ENCODE measurements around the gene ROPN1L.

Gene ROPN1L

GRCh38 chr5:10411336-10411735, 30.3 kb upstream of the ROPN1L start:
- Histone ChIP-seq H3K36me3 (replicated peaks in 1 of 2; ENCODE audit: control insufficient read depth in 2 of 2, insufficient read depth in 2 of 2, low read length in 2 of 2) (peaks cover 39 to 100% of the 10 kb centered on the region in 2 donors), H3K4me2 (ENCODE audit: insufficient read depth, low read length, poor library complexity, severe bottlenecking) (no peak overlapping the region), H3K9me3 (replicated peaks in 1 of 2; ENCODE audit: control insufficient read depth in 2 of 2, insufficient read depth in 1 of 2, low read depth in 1 of 2, low read length in 2 of 2) (peaks cover 0 to under 1% of the 10 kb centered on the region in 2 donors), H3K4me3 (ENCODE audit: low read length in 2 of 2) (no peak overlapping the region), H3K79me1 (ENCODE audit: low read depth, low read length) (no peaks in the 10 kb centered on the region), H3K27ac (replicated peaks; ENCODE audit: low read length) (no peak overlapping the region), H2BK5ac (ENCODE audit: low read length) (no peak overlapping the region), H3K4me1 (ENCODE audit: control insufficient read depth in 2 of 2, insufficient read depth in 1 of 2, low read depth in 1 of 2, low read length in 2 of 2) (no peaks in the 10 kb centered on the region), H3K23ac (ENCODE audit: low read depth, low read length, poor library complexity) (no peak overlapping the region), H4K8ac (ENCODE audit: low read depth, low read length) (no peak overlapping the region), H2BK15ac (ENCODE audit: low read length) (no peak overlapping the region), H2AFZ (ENCODE audit: low read length) (no peak overlapping the region), H3K18ac (ENCODE audit: low read length) (no peak overlapping the region), H3K14ac (ENCODE audit: low read length) (no peak overlapping the region), H3K4ac (ENCODE audit: low read length) (no peak overlapping the region), H2BK12ac (ENCODE audit: low read length) (no peak overlapping the region), H3K27me3 (ENCODE audit: control insufficient read depth in 3 of 3, insufficient read depth in 3 of 3, low read depth in 1 of 3, low read length in 3 of 3) (no peaks in the 10 kb centered on the region), H4K91ac (ENCODE audit: low read depth, low read length, poor library complexity) (no peak overlapping the region), H2AK5ac (ENCODE audit: low read depth, low read length) (no peak overlapping the region), H3K9ac (ENCODE audit: low read depth, low read length, poor library complexity) (no peak overlapping the region), H2BK120ac (ENCODE audit: low read depth, low read length) (no peak overlapping the region)
- no peak for DNase-seq (ENCODE audit: low spot score)
- no CpG with 5 or more reads among the region's 5 CpGs for WGBS, 2 donors (ENCODE audit: extremely low coverage in 2 of 2, insufficient read length in 2 of 2, insufficient replicate concordance in 1 of 2)

- Histone ChIP-seq H3K9ac (ENCODE audit: low read depth, low read length, poor library complexity) (no peak overlapping the region), H3K4me3 (ENCODE audit: low read length in 2 of 2) (no peak overlapping the region), H3K79me1 (ENCODE audit: low read depth, low read length) (no peaks in the 10 kb centered on the region), H4K91ac (ENCODE audit: low read depth, low read length, poor library complexity) (no peak overlapping the region), H3K4ac (ENCODE audit: low read length) (no peak overlapping the region), H3K4me2 (ENCODE audit: insufficient read depth, low read length, poor library complexity, severe bottlenecking) (no peak overlapping the region), H3K27ac (replicated peaks; ENCODE audit: low read length) (no peak overlapping the region), H2BK5ac (ENCODE audit: low read length) (no peak overlapping the region), H3K14ac (ENCODE audit: low read length) (no peak overlapping the region), H3K9me3 (replicated peaks in 1 of 2; ENCODE audit: control insufficient read depth in 2 of 2, insufficient read depth in 1 of 2, low read depth in 1 of 2, low read length in 2 of 2) (no peaks in the 10 kb centered on the region), H3K23ac (ENCODE audit: low read depth, low read length, poor library complexity) (no peak overlapping the region), H4K8ac (ENCODE audit: low read depth, low read length) (no peak overlapping the region), H3K36me3 (replicated peaks in 1 of 2; ENCODE audit: control insufficient read depth in 2 of 2, insufficient read depth in 2 of 2, low read length in 2 of 2) (peaks cover 50 to 100% of the 10 kb centered on the region in 2 donors), H3K27me3 (ENCODE audit: control insufficient read depth in 3 of 3, insufficient read depth in 3 of 3, low read depth in 1 of 3, low read length in 3 of 3) (no peaks in the 10 kb centered on the region), H2AFZ (ENCODE audit: low read length) (no peak overlapping the region), H2BK15ac (ENCODE audit: low read length) (no peak overlapping the region), H2BK12ac (ENCODE audit: low read length) (no peak overlapping the region), H3K4me1 (ENCODE audit: control insufficient read depth in 2 of 2, insufficient read depth in 1 of 2, low read depth in 1 of 2, low read length in 2 of 2) (no peaks in the 10 kb centered on the region), H2AK5ac (ENCODE audit: low read depth, low read length) (no peak overlapping the region), H2BK120ac (ENCODE audit: low read depth, low read length) (no peak overlapping the region), H3K18ac (ENCODE audit: low read length) (no peak overlapping the region)
- no CpG with 5 or more reads among the region's 3 CpGs for WGBS, 2 donors (ENCODE audit: extremely low coverage in 2 of 2, insufficient read length in 2 of 2, insufficient replicate concordance in 1 of 2)
- no peak for DNase-seq (ENCODE audit: low spot score)
Measured at GRCh38 chr5:10416868-10417267, 24.8 kb upstream of the ROPN1L start.

- H2BK15ac ChIP-seq (ENCODE audit: low read length), result no peak overlapping the region
- no peak overlapping the region for H3K14ac ChIP-seq (ENCODE audit: low read length)
- DNase-seq (ENCODE audit: low spot score), result no peak
- H3K79me1 ChIP-seq (ENCODE audit: low read depth, low read length), result no peaks in the 10 kb centered on the region
- no peak overlapping the region for H2BK120ac ChIP-seq (ENCODE audit: low read depth, low read length)
- H3K27ac ChIP-seq (replicated peaks; ENCODE audit: low read length), result no peak overlapping the region
- no peak overlapping the region for H3K18ac ChIP-seq (ENCODE audit: low read length)
- no peaks in the 10 kb centered on the region for H3K27me3 ChIP-seq (ENCODE audit: control insufficient read depth in 3 of 3, insufficient read depth in 3 of 3, low read depth in 1 of 3, low read length in 3 of 3)
- no peak overlapping the region for H3K4me2 ChIP-seq (ENCODE audit: insufficient read depth, low read length, poor library complexity, severe bottlenecking)
- H3K4ac ChIP-seq (ENCODE audit: low read length), result no peak overlapping the region
- no peak overlapping the region for H3K9ac ChIP-seq (ENCODE audit: low read depth, low read length, poor library complexity)
- no peak overlapping the region for H2BK5ac ChIP-seq (ENCODE audit: low read length)
- H2AK5ac ChIP-seq (ENCODE audit: low read depth, low read length), result no peak overlapping the region
- no peak overlapping the region for H2BK12ac ChIP-seq (ENCODE audit: low read length)
- H3K9me3 ChIP-seq (replicated peaks in 1 of 2; ENCODE audit: control insufficient read depth in 2 of 2, insufficient read depth in 1 of 2, low read depth in 1 of 2, low read length in 2 of 2), result no peaks in the 10 kb centered on the region
- H3K4me3 ChIP-seq (ENCODE audit: low read length in 2 of 2), result no peak overlapping the region
- H2AFZ ChIP-seq (ENCODE audit: low read length), result no peak overlapping the region
- WGBS, 2 donors (ENCODE audit: extremely low coverage in 2 of 2, insufficient read length in 2 of 2, insufficient replicate concordance in 1 of 2), result no CpG with 5 or more reads among the region's 4 CpGs
- H4K8ac ChIP-seq (ENCODE audit: low read depth, low read length), result no peak overlapping the region
- peaks cover 35 to 100% of the 10 kb centered on the region in 2 donors for H3K36me3 ChIP-seq (replicated peaks in 1 of 2; ENCODE audit: control insufficient read depth in 2 of 2, insufficient read depth in 2 of 2, low read length in 2 of 2)
- no peaks in the 10 kb centered on the region for H3K4me1 ChIP-seq (ENCODE audit: control insufficient read depth in 2 of 2, insufficient read depth in 1 of 2, low read depth in 1 of 2, low read length in 2 of 2)
- H4K91ac ChIP-seq (ENCODE audit: low read depth, low read length, poor library complexity), result no peak overlapping the region
- H3K23ac ChIP-seq (ENCODE audit: low read depth, low read length, poor library complexity), result no peak overlapping the region
Measured at GRCh38 chr5:10418654-10419345, 22.9 kb upstream of the ROPN1L start.

GRCh38 chr5:10420468-10420867, 21.2 kb upstream of the ROPN1L start:
- no peaks in the 10 kb centered on the region for H3K27me3 ChIP-seq (ENCODE audit: control insufficient read depth in 3 of 3, insufficient read depth in 3 of 3, low read depth in 1 of 3, low read length in 3 of 3)
- no peak overlapping the region for H3K27ac ChIP-seq (replicated peaks; ENCODE audit: low read length)
- no peaks in the 10 kb centered on the region for H3K4me1 ChIP-seq (ENCODE audit: control insufficient read depth in 2 of 2, insufficient read depth in 1 of 2, low read depth in 1 of 2, low read length in 2 of 2)
- no peak overlapping the region for H4K91ac ChIP-seq (ENCODE audit: low read depth, low read length, poor library complexity)
- H3K9ac ChIP-seq (ENCODE audit: low read depth, low read length, poor library complexity), result no peak overlapping the region
- no peak overlapping the region for H3K18ac ChIP-seq (ENCODE audit: low read length)
- no peak overlapping the region for H3K4ac ChIP-seq (ENCODE audit: low read length)
- no peak overlapping the region for H2BK12ac ChIP-seq (ENCODE audit: low read length)
- H2AK5ac ChIP-seq (ENCODE audit: low read depth, low read length), result no peak overlapping the region
- H4K8ac ChIP-seq (ENCODE audit: low read depth, low read length), result no peak overlapping the region
- H3K79me1 ChIP-seq (ENCODE audit: low read depth, low read length), result no peaks in the 10 kb centered on the region
- no peak overlapping the region for H2BK120ac ChIP-seq (ENCODE audit: low read depth, low read length)
- H3K4me2 ChIP-seq (ENCODE audit: insufficient read depth, low read length, poor library complexity, severe bottlenecking), result no peak overlapping the region
- H3K23ac ChIP-seq (ENCODE audit: low read depth, low read length, poor library complexity), result no peak overlapping the region
- no peak overlapping the region for H3K14ac ChIP-seq (ENCODE audit: low read length)
- no peak overlapping the region for H2BK5ac ChIP-seq (ENCODE audit: low read length)
- no peak overlapping the region for H3K4me3 ChIP-seq (ENCODE audit: low read length in 2 of 2)
- no peaks in the 10 kb centered on the region for H3K9me3 ChIP-seq (replicated peaks in 1 of 2; ENCODE audit: control insufficient read depth in 2 of 2, insufficient read depth in 1 of 2, low read depth in 1 of 2, low read length in 2 of 2)
- DNase-seq (ENCODE audit: low spot score), result no peak
- peaks cover 31 to 100% of the 10 kb centered on the region in 2 donors for H3K36me3 ChIP-seq (replicated peaks in 1 of 2; ENCODE audit: control insufficient read depth in 2 of 2, insufficient read depth in 2 of 2, low read length in 2 of 2)
- H2BK15ac ChIP-seq (ENCODE audit: low read length), result no peak overlapping the region
- no peak overlapping the region for H2AFZ ChIP-seq (ENCODE audit: low read length)
- WGBS, 2 donors (ENCODE audit: extremely low coverage in 2 of 2, insufficient read length in 2 of 2, insufficient replicate concordance in 1 of 2), result no CpG with 5 or more reads among the region's 2 CpGs
